Measurements from ENCODE around the gene EPB41L1. TPM values are rescaled to one million over a fixed set of nuclear protein-coding genes. Genes with fewer than 3 reads are reported as not detected.

The EPB41L1 gene
- total and polyA plus RNA-seq, 4 donors = 13.5 to 61.9 (median 32.8) TPM

DNA sequence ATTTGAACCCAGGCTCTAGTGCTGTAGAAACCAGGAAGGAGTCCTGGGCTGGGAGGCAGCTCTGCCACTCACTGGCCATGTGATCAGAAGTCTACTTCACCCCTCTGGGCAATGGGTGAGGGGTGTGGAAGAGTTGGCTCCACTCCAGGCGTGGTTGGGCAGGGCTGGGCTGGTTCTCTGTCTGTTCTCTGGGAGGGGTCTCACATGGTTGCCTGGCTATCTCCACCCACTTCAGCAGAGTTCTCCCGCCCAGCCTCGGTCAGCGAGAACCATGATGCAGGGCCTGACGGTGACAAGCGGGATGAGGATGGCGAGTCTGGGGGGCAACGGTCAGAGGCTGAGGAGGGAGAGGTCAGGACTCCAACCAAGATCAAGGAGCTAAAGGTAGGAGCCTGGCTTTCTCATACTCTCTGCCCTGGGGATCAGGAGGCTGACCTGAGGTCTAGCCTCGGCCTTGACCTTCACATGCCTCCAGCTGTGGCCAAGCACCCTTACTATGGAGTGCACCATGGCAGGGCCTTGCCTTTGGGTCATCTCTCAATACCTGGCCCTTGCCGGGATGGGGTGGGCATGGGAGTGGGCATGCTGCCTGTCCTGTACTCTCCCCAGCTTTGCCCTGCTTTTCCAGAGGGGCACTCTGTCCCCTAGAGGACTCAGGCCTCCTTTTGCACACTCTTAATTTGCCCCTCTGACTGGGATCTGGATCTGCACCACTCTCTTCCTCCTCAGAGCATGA, 39.6 kb downstream of the EPB41L1 start:
- no peak for ATAC-seq (ENCODE audit: insufficient read depth, low FRiP score)
- TF ChIP-seq, protein P1, sequence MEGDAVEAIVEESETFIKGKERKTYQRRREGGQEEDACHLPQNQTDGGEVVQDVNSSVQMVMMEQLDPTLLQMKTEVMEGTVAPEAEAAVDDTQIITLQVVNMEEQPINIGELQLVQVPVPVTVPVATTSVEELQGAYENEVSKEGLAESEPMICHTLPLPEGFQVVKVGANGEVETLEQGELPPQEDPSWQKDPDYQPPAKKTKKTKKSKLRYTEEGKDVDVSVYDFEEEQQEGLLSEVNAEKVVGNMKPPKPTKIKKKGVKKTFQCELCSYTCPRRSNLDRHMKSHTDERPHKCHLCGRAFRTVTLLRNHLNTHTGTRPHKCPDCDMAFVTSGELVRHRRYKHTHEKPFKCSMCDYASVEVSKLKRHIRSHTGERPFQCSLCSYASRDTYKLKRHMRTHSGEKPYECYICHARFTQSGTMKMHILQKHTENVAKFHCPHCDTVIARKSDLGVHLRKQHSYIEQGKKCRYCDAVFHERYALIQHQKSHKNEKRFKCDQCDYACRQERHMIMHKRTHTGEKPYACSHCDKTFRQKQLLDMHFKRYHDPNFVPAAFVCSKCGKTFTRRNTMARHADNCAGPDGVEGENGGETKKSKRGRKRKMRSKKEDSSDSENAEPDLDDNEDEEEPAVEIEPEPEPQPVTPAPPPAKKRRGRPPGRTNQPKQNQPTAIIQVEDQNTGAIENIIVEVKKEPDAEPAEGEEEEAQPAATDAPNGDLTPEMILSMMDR (IDR thresholded peaks at IDR 0.05; ENCODE audit: control extremely low read depth, extremely low read depth) = no peak

DNA sequence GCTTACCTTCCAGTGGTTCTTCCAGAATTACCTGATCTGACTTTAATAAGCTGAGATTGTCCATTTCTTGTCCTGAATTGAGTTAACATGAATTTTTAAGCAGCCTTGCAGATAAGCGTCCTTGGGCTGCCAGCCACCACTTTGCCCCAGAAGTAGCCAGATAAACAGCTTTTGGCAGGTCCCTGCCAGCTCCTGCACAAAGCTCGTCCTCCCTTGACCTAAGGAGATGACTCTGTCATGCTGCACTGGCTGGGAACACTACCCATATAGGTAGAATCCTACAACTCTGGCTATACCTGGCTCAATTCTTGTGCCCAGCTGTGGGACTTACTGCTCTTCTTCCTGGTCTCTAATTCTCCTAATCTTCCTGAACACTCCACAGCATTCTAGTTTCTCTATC, 42.1 kb downstream of the EPB41L1 start:
- DNase-seq = no peak
- H3K27me3 ChIP-seq (ENCODE audit: control insufficient read depth in 3 of 3, insufficient read depth in 3 of 3, low read length in 2 of 3) = no peaks in the 10 kb centered on the region
- H3K9ac ChIP-seq (ENCODE audit: insufficient read depth in 1 of 2, low read length in 2 of 2) = no peak overlapping the region
- no peak overlapping the region for H3K27ac ChIP-seq (ENCODE audit: low read depth in 1 of 2, low read length in 1 of 2)
- H3K9me3 ChIP-seq (ENCODE audit: control insufficient read depth in 4 of 4, insufficient read depth in 3 of 4, low read length in 3 of 4) = no peaks in the 10 kb centered on the region
- H3K4me3 ChIP-seq = no peak overlapping the region
- ATAC-seq (ENCODE audit: insufficient read depth, low FRiP score) = no peak
- no peaks in the 10 kb centered on the region for H3K4me1 ChIP-seq (ENCODE audit: control insufficient read depth in 5 of 5, insufficient read depth in 5 of 5, low read length in 5 of 5)
- TF ChIP-seq, protein P1 (IDR thresholded peaks at IDR 0.05; ENCODE audit: control extremely low read depth, extremely low read depth) = no peak
- peaks cover 0 to 33% (median 9%) of the 10 kb centered on the region in 4 donors for H3K36me3 ChIP-seq (ENCODE audit: control insufficient read depth in 4 of 4, insufficient read depth in 4 of 4, low read length in 4 of 4)
- 78 to 80% methylated on average over 2 of the region's 2 CpGs for WGBS, 2 donors

More for the DNA sequence above, 39.6 kb downstream of the EPB41L1 start:
- Histone ChIP-seq H3K4me3 (no peak overlapping the region), H3K36me3 (ENCODE audit: control insufficient read depth in 4 of 4, insufficient read depth in 4 of 4, low read length in 4 of 4) (peaks cover 0 to 36% (median 9%) of the 10 kb centered on the region in 4 donors), H3K27me3 (ENCODE audit: control insufficient read depth in 3 of 3, insufficient read depth in 3 of 3, low read length in 2 of 3) (no peaks in the 10 kb centered on the region), H3K9me3 (ENCODE audit: control insufficient read depth in 4 of 4, insufficient read depth in 3 of 4, low read length in 3 of 4) (no peaks in the 10 kb centered on the region), H3K27ac (ENCODE audit: low read depth in 1 of 2, low read length in 1 of 2) (no peak overlapping the region), H3K4me1 (ENCODE audit: control insufficient read depth in 5 of 5, insufficient read depth in 5 of 5, low read length in 5 of 5) (no peaks in the 10 kb centered on the region), H3K9ac (ENCODE audit: insufficient read depth in 1 of 2, low read length in 2 of 2) (no peak overlapping the region)
- no peak for DNase-seq
- WGBS, 2 donors = 95 to 98% methylated on average over 10 of the region's 10 CpGs

DNA sequence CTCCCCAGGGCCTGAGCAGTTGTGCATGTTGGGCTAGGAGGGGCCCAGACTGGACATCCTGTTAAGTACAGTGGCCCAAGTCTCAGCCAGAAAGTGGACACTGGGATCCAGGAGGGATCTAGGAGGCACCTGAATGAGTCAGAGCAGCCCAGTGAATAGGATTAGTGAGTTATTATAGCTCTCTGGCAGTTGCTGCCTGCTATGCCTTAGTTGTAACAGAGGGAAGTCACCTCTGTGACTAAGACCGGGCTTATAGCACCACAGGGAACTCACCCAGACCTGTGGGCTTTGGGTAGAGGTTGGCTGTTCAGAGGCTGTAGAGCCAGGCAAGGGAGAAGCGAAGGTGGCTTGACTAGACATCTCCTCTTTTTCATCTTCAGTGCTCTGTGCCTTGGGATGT, 42.7 kb downstream of the EPB41L1 start:
- H3K36me3 ChIP-seq (ENCODE audit: control insufficient read depth in 4 of 4, insufficient read depth in 4 of 4, low read length in 4 of 4) = peaks cover 0 to 33% (median 9%) of the 10 kb centered on the region in 4 donors
- H3K27ac ChIP-seq (ENCODE audit: low read depth in 1 of 2, low read length in 1 of 2) = no peak overlapping the region
- no peaks in the 10 kb centered on the region for H3K27me3 ChIP-seq (ENCODE audit: control insufficient read depth in 3 of 3, insufficient read depth in 3 of 3, low read length in 2 of 3)
- H3K4me1 ChIP-seq (ENCODE audit: control insufficient read depth in 5 of 5, insufficient read depth in 5 of 5, low read length in 5 of 5) = no peaks in the 10 kb centered on the region
- no peak overlapping the region for H3K4me3 ChIP-seq
- 96 to 100% methylated on average over 2 of the region's 2 CpGs for WGBS, 2 donors
- ATAC-seq (ENCODE audit: insufficient read depth, low FRiP score) = no peak
- TF ChIP-seq, protein P1 (IDR thresholded peaks at IDR 0.05; ENCODE audit: control extremely low read depth, extremely low read depth) = no peak
- H3K9me3 ChIP-seq (ENCODE audit: control insufficient read depth in 4 of 4, insufficient read depth in 3 of 4, low read length in 3 of 4) = no peaks in the 10 kb centered on the region
- DNase-seq = no peak
- H3K9ac ChIP-seq (ENCODE audit: insufficient read depth in 1 of 2, low read length in 2 of 2) = no peak overlapping the region

Data from lung (tissue), 12 donors.